Head of caudate nucleus (tissue), 42 donors: ENCODE data around the gene RTP5.

Experiments
- DNase-seq, 42 donors: peaks; one replicate each; pipeline versions ENCODE4 v3.0.0 to v3.0.0-alpha.2; 2020 to 2021; ENCODE audit warnings: mixed read lengths in 7 of 42
- intact Hi-C: fragments of 100-400 bp; cut with DNase I; formaldehyde crosslinking; loops from one replicate; pipeline ENCODE4 v1.15.0; 2022

Gene RTP5

GRCh38 chr2:241865416-241865956 lies 4.0 kb upstream of the RTP5 start:
- intact Hi-C loops: no loop called here

DNA sequence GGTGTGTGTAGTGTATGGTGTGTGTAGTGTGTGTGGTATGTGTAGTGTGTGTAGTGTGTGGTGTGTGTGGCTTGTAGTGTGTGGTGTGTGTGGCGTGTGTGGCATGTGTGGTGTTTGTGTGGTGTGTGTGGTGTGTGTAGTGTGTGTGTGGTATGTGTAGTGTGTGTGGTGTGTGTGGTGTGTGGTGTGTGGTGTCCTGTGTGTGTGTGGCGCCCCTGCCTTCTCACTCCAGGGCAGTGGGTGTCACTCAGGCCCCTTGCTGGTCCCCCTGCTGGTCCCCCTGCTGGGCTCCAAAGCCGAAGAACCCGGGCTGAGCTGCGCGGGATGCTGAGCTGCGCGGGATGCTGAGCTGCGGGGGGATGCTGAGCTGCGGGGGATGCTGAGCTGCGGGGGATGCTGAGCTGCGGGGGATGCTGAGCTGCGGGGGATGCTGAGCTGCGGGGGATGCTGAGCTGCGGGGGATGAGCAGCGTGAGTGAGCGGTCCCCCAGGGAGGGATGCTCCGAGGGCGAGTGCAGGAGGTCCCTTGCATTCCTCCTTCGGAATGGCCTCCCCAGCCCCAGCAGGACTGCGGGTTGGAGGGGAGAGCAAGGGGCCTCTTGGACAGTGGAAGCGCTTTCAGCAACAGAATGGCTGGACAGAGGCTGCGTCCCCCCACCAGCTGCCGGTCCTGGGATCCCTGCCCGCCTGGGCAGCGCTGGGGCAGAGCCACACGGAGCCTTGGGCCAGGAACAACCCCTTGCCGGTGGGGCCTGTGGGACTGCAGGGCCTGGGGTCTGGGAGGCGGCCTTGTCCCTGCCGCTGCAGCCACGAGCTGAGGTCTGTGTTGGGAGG lies 3.4 kb upstream of the RTP5 start:
- intact Hi-C loops: no loop called here

More at GRCh38 chr2:241865416-241865956, 4.0 kb upstream of the RTP5 start:
- DNase-seq: no peak

GRCh38 chr2:241866790-241867645 lies 2.5 kb upstream of the RTP5 start:
- DNase-seq: peak in 1 of 42 donors; percentile 4
- intact Hi-C loops: no loop called here

More for the DNA sequence above, 3.4 kb upstream of the RTP5 start:
- DNase-seq: peak in 4 of 42 donors; percentile 13 to 54 (median 46)

GRCh38 chr2:241867776-241868420 lies 1.6 kb upstream of the RTP5 start:
- peak in 2 of 42 donors; percentile 9 to 21 for DNase-seq
- intact Hi-C loops: no loop called here

DNA sequence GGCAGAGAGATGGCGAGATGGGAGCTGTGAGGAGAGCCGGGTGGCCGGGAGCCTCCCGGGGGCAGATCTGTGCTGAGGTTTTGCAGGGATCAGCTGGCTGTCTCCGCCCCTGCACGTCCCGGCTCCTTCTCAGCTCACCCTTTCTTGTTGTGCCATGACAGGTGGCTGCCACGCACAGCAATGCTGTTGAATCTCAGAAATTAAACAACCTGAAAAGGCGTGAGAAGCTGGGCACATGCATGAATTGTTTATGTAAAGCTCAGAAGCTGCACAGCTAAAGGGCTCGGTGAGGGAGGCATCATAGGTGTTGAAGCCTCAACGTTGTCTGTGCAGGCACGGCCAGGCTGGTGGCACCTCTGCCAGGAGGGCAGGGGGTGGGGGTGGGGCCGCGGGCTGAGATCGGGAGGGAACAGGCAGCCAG lies 858 bp upstream of the RTP5 start:
- peak in 26 of 42 donors; percentile 22 to 84 (median 60) for DNase-seq
- intact Hi-C loops: no loop called here

DNA sequence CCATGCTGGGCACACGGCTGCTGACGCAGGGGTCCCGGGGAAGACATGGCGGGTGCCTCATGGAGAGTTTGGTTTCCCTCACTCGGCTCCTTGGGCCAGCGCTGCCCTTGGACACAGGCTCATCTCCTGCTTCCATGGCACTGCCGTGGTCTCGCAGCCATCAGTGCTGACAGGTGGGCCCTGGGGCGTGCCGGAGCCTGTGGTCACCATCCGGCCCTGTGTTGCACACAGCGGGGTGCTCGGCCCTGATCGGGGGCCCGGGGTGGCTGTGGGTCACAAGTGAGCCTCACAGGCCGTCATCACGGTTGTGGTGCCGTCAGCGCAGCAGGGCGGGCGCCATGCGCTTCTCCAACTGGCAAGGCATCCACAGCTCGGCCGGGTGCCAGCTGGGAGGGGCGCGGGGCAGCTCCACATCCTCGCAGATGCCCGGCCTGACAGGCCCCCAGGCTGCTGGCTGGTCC lies 582 bp downstream of the RTP5 start:
- intact Hi-C loops: no loop called here
- peak in 1 of 42 donors; percentile 44 for DNase-seq

DNA sequence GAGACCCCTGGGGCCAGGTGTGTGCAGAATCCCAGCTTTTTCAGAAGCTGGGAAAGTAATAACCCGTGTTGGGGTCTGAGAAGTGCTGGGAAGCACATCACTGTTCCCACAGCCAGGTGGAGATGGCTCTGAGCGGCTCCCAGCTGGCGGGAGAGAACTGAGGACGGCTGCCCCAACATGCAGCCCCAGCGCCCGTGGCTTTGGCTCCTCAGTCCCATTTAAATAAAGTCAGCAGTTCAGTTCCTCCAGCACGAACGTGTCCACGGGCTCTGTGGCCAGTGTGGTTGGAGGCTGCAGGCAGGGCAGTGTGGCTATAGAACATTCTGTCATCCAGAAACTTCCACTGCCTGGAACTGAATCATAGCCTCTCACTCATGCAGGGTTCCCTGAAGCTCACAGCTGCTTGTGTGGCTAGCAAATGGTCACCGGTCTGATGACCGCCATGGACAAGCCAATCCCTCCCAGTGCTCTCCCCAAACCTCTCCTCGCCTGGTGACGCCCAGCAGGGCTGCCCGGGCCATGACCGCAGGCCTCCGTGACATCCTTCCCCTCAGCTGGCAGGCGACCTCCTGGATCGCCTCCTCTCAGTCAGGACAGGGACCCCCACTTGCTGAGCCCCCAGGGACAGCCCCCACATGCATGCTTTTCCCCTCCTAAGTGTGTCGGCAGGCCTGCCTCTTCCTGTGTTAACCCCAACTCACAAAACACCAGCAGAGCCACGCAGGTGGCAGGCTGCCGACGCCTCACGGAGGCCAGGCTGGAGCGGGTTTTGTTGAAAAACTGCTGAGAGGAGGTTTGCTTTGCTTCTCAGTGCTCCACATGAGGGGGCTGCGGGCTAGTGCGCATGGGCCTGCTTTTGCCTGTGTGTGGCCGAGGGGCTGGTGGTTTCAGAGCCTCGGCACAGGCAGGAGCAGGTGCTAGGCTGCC lies 1.3 kb downstream of the RTP5 start:
- DNase-seq: peak in 1 of 42 donors; percentile 36
- intact Hi-C loops: no loop called here

DNA sequence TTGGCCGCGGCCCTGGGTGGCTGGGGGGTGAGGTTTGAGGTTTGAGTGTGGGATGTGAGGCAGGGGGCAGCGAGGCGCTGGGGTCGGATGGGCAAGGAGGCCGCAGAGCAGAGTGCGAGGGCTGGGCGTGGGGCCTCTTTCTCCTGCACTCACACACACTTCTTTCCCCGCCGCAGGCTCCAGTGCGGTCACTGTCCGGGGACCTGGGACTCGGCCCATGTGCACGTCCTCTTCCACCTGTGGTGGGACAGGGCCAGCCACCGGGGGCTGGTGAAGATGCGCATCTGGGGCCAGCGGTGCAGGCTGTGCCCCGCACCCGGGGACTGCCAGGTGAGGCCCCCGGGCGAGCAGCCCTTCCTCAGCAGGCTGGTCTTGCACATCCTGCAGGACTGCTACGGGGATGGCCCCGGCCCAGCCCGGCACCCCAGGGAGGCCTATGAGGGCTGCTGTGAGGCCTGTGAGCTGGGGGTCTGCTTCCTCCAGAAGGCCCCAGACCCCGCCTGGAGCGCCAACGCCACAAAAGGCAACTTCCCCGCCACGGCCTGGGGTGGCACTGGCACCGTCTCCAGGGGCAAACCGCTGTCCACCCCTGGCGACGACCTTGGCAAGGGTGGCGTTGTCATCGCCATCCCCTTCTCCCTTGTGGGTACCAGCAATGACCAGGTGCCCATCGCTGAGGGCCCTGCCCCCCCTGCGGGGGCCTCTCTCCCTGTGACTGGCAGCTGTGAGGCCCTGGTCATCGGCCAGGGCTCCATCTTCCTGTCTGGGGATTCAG lies 2.2 kb downstream of the RTP5 start:
- DNase-seq: no peak
- intact Hi-C loops: no loop called here

DNA sequence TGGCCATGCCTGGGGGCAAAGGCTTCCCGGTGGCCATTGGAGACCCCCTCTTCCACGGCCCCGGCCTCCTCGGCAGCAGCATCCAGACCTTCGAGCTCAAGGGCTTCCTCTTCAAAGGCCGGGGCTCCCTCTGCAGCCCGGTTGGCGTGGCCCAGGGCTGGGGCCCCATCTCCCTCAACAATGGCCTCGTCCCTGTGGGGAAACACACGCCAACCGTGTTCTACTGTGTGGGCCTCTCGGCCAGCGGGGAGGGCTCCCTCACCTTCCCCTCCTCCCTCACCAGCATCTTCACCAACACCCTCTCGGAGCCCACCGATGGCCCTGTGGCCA lies 2.7 kb downstream of the RTP5 start:
- intact Hi-C loops: no loop called here

DNA sequence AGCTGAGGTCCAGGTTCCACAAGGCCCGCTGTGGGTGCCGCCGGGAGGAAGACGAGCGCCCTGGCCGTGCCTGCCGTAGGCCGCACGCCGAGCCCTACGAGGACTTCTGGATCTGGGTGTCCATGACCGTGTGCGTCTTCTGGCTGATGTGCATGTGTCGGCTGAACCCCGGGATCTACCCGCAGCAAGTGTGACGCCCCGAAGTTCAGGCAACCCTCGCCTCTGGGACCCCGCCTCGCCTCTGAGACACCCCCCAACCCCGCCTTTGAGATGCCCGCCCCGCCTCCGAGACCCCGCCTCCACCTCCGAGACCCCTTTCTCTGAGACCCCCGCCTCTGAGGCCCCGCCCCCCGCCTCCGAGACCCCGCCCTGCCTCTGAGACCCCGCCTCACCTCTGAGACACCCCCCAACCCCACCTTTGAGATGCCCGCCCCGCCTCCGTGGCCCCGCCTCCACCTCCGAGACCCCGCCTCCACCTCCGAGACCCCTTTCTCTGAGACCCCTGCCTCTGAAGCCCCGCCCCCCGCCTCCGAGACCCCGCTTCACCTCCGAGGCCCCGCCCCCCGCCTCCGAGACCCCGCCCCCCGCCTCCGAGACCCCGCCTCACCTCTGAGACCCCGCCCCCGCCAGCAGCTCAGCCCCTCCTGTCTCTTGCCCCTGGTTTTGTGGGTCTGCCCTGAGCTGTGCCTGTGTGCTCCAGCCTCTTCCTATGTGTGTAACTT lies 3.7 kb downstream of the RTP5 start:
- no peak for DNase-seq
- intact Hi-C loops: no loop called here

More for the DNA sequence above, 2.7 kb downstream of the RTP5 start:
- DNase-seq: no peak

- DNase-seq: no peak
- intact Hi-C loops: no loop called here
These were observed 4.2 kb downstream of the RTP5 start for GRCh38 chr2:241873803-241874110.

DNA sequence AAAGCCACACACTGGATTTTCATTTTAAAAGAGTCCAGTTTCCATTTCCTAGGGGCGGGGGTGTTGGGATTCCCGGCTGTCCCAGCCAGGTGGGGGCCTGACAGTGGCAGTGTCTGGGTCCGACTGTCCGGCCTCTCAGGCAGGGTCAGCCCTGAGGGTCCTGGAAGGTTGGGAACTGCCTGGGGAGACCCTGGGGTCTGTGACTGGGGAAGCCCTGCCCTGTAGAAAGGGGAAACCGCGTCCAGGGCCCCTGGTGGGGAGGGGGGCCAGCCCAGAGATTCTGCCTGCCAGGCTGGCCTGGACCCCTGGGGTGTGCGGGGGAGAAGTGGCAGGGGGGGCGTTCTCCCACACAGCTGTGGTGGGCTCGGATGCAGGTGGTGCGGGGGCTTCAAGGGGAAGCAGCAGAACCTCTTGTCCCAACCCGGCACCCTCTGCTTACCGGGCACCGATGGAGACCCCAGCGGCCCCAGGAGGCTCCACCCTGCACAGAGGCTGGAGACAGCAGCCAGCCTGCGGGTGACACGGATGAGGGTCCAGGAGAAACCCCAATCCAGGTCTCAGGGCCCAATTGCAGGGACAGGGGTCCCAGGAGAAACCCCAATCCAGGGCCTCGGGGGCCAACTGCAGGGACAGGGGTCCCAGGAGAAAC lies 4.9 kb downstream of the RTP5 start:
- DNase-seq: no peak
- intact Hi-C loops: no loop called here

DNA sequence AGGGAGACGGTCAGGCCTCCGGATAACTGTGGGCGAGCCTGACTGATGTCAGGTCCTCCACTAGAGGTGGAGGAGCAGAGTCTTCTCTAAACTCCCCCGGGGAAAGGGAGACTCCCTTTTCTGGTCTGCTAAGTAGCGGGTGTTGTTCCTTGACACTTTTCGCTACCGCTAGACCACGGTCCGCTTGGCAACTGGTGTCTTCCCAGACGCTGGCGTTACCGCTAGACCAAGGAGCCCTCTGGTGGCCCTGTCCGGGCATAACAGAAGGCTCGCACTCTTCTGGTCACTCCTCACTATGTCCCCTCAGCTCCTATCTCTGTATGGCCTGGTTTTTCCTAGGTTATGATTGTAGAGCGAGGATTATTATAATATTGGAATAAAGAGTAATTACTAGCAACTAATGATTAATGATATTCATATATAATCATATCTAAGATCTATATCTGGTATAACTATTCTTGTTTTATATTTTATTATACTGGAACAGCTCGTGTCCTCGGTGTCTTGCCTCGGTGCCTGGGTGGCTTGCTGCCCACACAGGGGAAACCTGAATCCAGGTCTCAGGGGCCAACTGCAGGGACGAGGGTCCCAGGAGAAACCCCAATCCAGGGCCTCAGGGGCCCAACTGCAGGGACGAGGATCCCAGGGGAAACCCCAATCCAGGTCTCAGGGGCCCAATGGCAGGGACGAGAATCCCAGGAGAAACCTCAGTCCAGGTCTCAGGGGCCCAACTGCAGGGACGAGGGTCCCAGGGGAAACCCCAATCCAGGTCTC lies 6.4 kb downstream of the RTP5 start:
- peak in 9 of 42 donors; percentile 37 to 82 (median 53) for DNase-seq
- intact Hi-C loops: loop anchor here (5.0 kb wide), 1 partner anchor 139 kb away; no protein-coding TSS in a partner anchor

DNA sequence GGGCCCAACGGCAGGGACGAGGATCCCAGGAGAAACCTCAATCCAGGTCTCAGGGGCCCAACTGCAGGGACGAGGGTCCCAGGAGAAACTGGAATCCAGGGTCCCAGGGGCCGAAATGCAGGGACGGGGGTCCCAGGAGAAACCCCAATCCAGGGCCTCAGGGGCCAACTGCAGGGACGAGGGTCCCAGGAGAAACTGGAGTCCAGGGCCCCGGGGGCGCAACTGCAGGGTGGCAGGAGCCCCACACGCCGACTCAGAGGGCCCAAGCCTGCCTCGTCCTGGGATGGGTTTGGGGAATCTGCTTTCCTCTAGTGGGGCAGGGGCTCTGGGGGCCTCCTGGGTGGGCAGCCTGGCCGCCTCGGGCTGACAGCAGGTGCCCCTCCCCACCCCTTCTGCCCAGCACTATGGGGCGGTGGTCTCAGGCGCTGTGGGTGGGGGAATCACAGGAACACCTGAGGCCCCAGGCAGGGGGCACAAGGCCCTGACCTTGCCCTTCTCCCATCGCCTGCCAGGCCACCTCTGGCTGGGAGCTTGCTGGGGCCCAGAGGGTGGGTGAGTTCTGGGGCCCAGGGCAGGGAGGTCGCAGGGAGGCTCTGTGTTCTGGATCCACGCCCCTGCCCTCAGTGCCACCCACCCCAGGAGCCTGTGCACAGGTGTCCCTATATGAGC lies 7.1 kb downstream of the RTP5 start:
- intact Hi-C loops: loop anchor here (5.0 kb wide), 1 partner anchor 139 kb away; no protein-coding TSS in a partner anchor

DNA sequence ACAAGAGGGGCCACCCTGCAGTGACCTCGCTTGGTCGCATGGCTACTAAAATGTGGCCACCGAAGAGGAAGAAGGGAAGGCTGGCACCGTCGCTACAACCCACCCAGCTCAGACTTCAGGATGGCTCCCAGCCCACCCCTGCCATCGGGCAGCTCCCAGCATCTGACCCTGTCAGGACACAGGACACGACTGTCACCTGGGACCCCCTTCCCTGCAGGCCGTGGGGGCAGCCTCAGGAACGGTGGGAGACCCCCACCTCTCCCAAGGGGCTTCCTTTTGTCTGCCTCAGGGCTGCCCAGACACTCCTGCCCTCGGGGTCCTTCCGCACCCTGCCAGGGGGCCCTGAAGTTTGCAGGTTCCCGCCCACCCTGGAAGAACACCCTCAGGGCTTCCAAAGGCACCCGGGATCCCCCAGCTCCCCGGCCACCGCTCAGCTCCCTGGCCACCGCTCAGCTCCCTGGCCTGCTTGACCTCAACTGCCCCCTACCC lies 7.7 kb downstream of the RTP5 start:
- DNase-seq: no peak
- intact Hi-C loops: loop anchor here (5.0 kb wide), 1 partner anchor 140 kb away; no protein-coding TSS in a partner anchor

More for the DNA sequence above, 7.1 kb downstream of the RTP5 start:
- no peak for DNase-seq
